Keratinocyte (primary cell): Measurements from ENCODE around the gene PRSS1. TPM values are rescaled to one million over a fixed set of nuclear protein-coding genes. Genes with fewer than 3 reads are reported as not detected.
"Not testable (repeated sequence)": the region's sequence is repeated elsewhere in the genome, so short reads cannot be mapped to it uniquely, and the experiment has no call there.

Experiments used
- DNase-seq: peaks from one replicate; pipeline ENCODE4 v3.0.0-alpha.2; 2011; ENCODE audit warnings: low read depth, missing footprints, low spot score
- FAIRE-seq: peaks from 2 replicates; lab custom pipeline; 2011; peaks lifted over from hg19 to GRCh38; lab: Jason Lieb, UNC
- H2AFZ ChIP-seq: 2 replicates; pipeline ENCODE4 v1.6.0; 2012; ENCODE audit warnings: low read length, control low read depth, inconsistent platforms; ENCODE audit not compliant: control insufficient read depth
- H3K27ac ChIP-seq: 2 replicates; pipeline ENCODE4 v1.5.1; 2011; ENCODE audit warnings: low read length; ENCODE audit not compliant: control insufficient read depth, insufficient read depth
- H3K27me3 ChIP-seq: 3 replicates; pipeline ENCODE4 v1.6.0; 2011; ENCODE audit warnings: low read length; ENCODE audit not compliant: control insufficient read depth, insufficient read depth; ENCODE audit errors: extremely low read depth
- H3K36me3 ChIP-seq, 2 experiments: 2 replicates in 1 of 2; 3 replicates in 1 of 2; pipeline ENCODE4 v1.5.1; 2011; ENCODE audit warnings: low read length in 2 of 2, mild to moderate bottlenecking in 1 of 2; ENCODE audit not compliant: control insufficient read depth in 2 of 2, insufficient read depth in 2 of 2; ENCODE audit errors: extremely low read depth in 1 of 2
- H3K4me1 ChIP-seq: 3 replicates; pipeline ENCODE4 v1.5.1; 2011; ENCODE audit warnings: low read length; ENCODE audit not compliant: control insufficient read depth, insufficient read depth; ENCODE audit errors: extremely low read depth
- H3K4me2 ChIP-seq: 3 replicates; pipeline ENCODE4 v1.6.0; 2011; ENCODE audit warnings: low read depth, low read length; ENCODE audit not compliant: control insufficient read depth, insufficient read depth; ENCODE audit errors: extremely low read depth
- H3K4me3 ChIP-seq, 3 experiments: fragments of 200-600 bp in 1 of 3; sonication (generic) in 1 of 3; 2 replicates in 2 of 3; 3 replicates in 1 of 3; pipeline ENCODE4 v1.5.1; 2011 to 2016; ENCODE audit warnings: low read length in 3 of 3, mild to moderate bottlenecking in 3 of 3, control low read depth in 2 of 3, inconsistent platforms in 1 of 3, low read depth in 1 of 3, mixed read lengths in 1 of 3, mixed run types in 1 of 3, moderate library complexity in 1 of 3; ENCODE audit not compliant: control insufficient read depth in 2 of 3, insufficient read depth in 2 of 3; ENCODE audit errors: extremely low read depth in 1 of 3
- H3K79me2 ChIP-seq: 2 replicates; pipeline ENCODE4 v1.6.0; 2012; ENCODE audit warnings: low read length; ENCODE audit not compliant: control insufficient read depth, insufficient read depth
- H3K9ac ChIP-seq: 3 replicates; pipeline ENCODE4 v1.6.0; 2011; ENCODE audit warnings: low read length; ENCODE audit not compliant: control insufficient read depth, insufficient read depth; ENCODE audit errors: extremely low read depth
- H3K9me1 ChIP-seq: 3 replicates; pipeline ENCODE4 v1.6.0; 2011; ENCODE audit warnings: low read length; ENCODE audit not compliant: control insufficient read depth, insufficient read depth; ENCODE audit errors: extremely low read depth
- H3K9me3 ChIP-seq: 2 replicates; pipeline ENCODE4 v1.5.1; 2012; ENCODE audit warnings: low read depth, low read length; ENCODE audit not compliant: control insufficient read depth
- H4K20me1 ChIP-seq: 3 replicates; pipeline ENCODE4 v1.6.0; 2011; ENCODE audit warnings: low read length; ENCODE audit not compliant: control insufficient read depth, insufficient read depth; ENCODE audit errors: extremely low read depth
- EZH2 ChIP-seq: IDR thresholded peaks from one replicate; pipeline ENCODE4 v1.6.1; 2012; ENCODE audit warnings: inconsistent platforms, mild to moderate bottlenecking, low read length, moderate library complexity
- dilution Hi-C: fragments of 300-500 bp; cut with MboI; formaldehyde crosslinking; loops from one replicate; pipeline ENCODE4 v1.7.0; 2020; ENCODE audit warnings: low sequenced_read_pairs; ENCODE audit not compliant: extremely low pct_ligation_motif_present
- polyA plus RNA-seq, 5 experiments: library from polyadenylated mRNA; depleted of rRNA in 3 of 5; stranded (reverse) in 3 of 5; stranded (forward) in 1 of 5; unstranded in 1 of 5; fragments of >200 nt; gene quantifications; 1 replicate in 1 of 5; 2 replicates in 3 of 5; 3 replicates in 1 of 5; pipeline versions ENCODE4 v1.2.1 to v1.2.3, GENCODE V29; 2011 to 2012; ENCODE audit warnings: missing spikeins in 2 of 5, low read depth in 1 of 5, low replicate concordance in 1 of 5
- TF ChIP-seq, protein P1 (sequence below), 3 experiments: IDR thresholded peaks in 1 of 3; conservative IDR thresholded peaks in 1 of 3; optimal IDR thresholded peaks in 1 of 3; 2 replicates in 2 of 3; 3 replicates in 1 of 3; pipeline versions ENCODE3 to v1.5.1; 2011; ENCODE audit warnings: low read length in 3 of 3, mild to moderate bottlenecking in 3 of 3, moderate library complexity in 2 of 3, control low read depth in 1 of 3, inconsistent platforms in 1 of 3; ENCODE audit not compliant: insufficient read depth in 2 of 3; ENCODE audit errors: extremely low read depth in 1 of 3

The PRSS1 gene
- polyA plus RNA-seq, 1 donor (not counting 4 experiments of a cell fraction or from before 2014, with no cell fraction given): not detected

DNA sequence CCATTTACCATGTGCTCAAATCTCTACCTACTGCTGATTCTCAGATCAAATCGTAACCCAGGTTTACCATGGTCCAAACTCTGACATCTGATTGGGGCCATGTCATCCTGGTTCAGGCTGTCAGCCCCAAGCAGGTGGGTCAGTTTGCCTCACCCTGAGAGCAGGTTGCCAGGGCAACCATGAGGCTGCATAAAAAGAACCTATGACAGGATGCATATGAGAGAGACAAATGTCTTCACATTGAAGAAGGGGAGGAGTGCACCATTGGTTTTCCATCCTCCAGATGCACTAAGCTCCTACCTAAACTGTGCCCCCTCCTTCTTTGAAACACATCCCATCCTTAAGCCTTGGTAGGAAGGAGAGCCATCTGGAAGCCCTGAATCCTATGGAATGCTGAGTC lies 10.2 kb downstream of the PRSS1 start:
- FAIRE-seq (no peak), DNase-seq (no peak)
- H3K27me3 ChIP-seq: no peaks in the 10 kb centered on the region
- H3K9me3 ChIP-seq: no peaks in the 10 kb centered on the region
- no peaks in the 10 kb centered on the region for H3K79me2 ChIP-seq
- TF ChIP-seq EZH2: no peak
- TF ChIP-seq, protein P1, sequence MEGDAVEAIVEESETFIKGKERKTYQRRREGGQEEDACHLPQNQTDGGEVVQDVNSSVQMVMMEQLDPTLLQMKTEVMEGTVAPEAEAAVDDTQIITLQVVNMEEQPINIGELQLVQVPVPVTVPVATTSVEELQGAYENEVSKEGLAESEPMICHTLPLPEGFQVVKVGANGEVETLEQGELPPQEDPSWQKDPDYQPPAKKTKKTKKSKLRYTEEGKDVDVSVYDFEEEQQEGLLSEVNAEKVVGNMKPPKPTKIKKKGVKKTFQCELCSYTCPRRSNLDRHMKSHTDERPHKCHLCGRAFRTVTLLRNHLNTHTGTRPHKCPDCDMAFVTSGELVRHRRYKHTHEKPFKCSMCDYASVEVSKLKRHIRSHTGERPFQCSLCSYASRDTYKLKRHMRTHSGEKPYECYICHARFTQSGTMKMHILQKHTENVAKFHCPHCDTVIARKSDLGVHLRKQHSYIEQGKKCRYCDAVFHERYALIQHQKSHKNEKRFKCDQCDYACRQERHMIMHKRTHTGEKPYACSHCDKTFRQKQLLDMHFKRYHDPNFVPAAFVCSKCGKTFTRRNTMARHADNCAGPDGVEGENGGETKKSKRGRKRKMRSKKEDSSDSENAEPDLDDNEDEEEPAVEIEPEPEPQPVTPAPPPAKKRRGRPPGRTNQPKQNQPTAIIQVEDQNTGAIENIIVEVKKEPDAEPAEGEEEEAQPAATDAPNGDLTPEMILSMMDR (optimal IDR thresholded peaks at IDR 0.05 in 1 of 3, IDR thresholded peaks at IDR 0.05 in 1 of 3, conservative IDR thresholded peaks at IDR 0.05 in 1 of 3; ENCODE audit: extremely low read depth in 1 of 3, insufficient read depth in 2 of 3, low read length in 3 of 3): no peak
- H2AFZ ChIP-seq: no peak overlapping the region
- H3K9ac ChIP-seq: no peak overlapping the region
- no peaks in the 10 kb centered on the region for H3K4me1 ChIP-seq
- H3K4me2 ChIP-seq: no peak overlapping the region
- H3K4me3 ChIP-seq: no peak overlapping the region
- no peaks in the 10 kb centered on the region for H4K20me1 ChIP-seq
- H3K27ac ChIP-seq: no peak overlapping the region
- no peaks in the 10 kb centered on the region for H3K36me3 ChIP-seq
- dilution Hi-C loops: no loop called here
- no peaks in the 10 kb centered on the region for H3K9me1 ChIP-seq

DNA sequence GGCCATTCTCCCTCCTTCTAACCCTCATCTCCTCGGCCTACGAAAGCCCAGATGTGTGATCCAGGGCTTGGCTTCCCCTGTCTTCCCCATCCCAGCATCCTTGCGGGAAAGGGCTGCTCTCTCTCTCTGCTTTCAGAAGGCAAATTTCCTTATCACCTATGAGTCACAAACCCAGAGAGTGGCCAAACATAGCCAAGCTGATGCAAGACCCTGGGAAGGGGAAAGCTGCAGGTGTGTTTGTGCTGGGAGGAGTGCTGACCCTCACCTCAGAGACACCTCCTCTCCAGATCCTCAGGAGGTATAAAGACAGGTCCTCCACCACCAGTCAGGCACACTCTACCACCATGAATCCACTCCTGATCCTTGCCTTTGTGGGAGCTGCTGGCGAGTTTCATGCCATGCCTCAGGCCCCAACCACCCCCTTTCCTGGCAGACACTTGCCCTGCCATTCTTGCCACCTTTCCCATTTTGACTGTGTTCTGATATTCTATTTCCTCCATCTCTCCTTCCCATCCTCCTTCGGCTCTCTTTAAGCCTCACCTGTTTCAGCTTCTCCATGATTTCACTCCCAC lies 10.9 kb downstream of the PRSS1 start:
- Histone ChIP-seq H3K9me1 (no peaks in the 10 kb centered on the region), H3K79me2 (no peaks in the 10 kb centered on the region), H4K20me1 (no peaks in the 10 kb centered on the region), H3K27ac (no peak overlapping the region), H3K9me3 (no peaks in the 10 kb centered on the region), H2AFZ (no peak overlapping the region), H3K4me1 (no peaks in the 10 kb centered on the region), H3K9ac (no peak overlapping the region), H3K4me2 (no peak overlapping the region), H3K36me3 (no peaks in the 10 kb centered on the region), H3K4me3 (no peak overlapping the region), H3K27me3 (no peaks in the 10 kb centered on the region)
- no peak for FAIRE-seq
- TF ChIP-seq EZH2: no peak
- TF ChIP-seq, protein P1 (optimal IDR thresholded peaks at IDR 0.05 in 1 of 3, IDR thresholded peaks at IDR 0.05 in 1 of 3, conservative IDR thresholded peaks at IDR 0.05 in 1 of 3; ENCODE audit: extremely low read depth in 1 of 3, insufficient read depth in 2 of 3, low read length in 3 of 3): no peak
- dilution Hi-C loops: no loop called here
- no peak for DNase-seq

DNA sequence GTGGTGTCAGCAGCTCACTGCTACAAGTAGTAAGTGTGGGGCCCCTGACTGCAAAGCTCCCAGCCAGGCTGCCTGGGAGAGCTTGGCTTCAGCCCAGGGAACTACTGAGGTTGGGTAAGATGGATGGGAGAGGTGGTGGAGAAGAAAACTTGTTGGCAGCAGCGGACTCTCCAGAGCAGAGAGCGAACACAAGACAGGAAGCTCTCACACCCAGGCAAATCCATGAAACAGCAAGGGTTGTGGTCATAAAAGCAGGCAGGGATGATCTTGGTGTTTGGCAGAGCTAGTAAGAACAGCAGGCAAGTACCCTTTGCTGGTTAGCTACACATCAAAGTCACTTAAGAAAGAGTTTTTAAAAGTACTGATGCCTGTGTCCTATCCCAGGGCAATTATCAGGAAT lies 12.3 kb downstream of the PRSS1 start:
- H3K9me1 ChIP-seq, H3K9me3 ChIP-seq, H2AFZ ChIP-seq, FAIRE-seq, DNase-seq, H3K27ac ChIP-seq, H3K4me1 ChIP-seq, H3K9ac ChIP-seq, H3K79me2 ChIP-seq, H3K4me2 ChIP-seq, H3K4me3 ChIP-seq, H3K27me3 ChIP-seq, H4K20me1 ChIP-seq, H3K36me3 ChIP-seq, dilution Hi-C loops: not testable (repeated sequence)
